GM18867 (cell line): ENCODE measurements around the gene BANK1.

Experiments used
- ATAC-seq: cut with Tn5 transposase; IDR thresholded peaks from one replicate; pipeline ENCODE4 v1.9.1; 2021; ENCODE audit warnings: mild to moderate bottlenecking, moderate library complexity; ENCODE audit not compliant: unreplicated experiment

BANK1 gene

DNA sequence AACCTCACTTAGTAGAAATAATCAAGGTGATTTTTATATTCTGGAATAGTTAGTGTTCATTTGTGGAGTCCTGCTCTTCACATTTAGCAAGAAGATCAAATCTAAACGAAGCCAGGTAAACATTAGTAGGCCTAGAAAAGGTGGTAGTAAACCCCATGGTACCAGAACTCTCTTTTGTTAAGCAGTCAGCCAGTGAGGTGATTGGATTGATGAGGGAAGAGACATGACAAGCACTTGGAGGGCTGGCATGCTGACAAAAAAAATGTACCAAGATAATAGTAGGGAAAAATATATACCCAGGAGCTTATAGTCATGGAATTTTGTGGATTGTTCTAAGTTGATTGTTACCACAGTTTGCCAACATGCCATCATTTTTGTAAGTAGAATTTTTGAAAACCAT lies 163.8 kb downstream of the BANK1 start:
- no peak for ATAC-seq

DNA sequence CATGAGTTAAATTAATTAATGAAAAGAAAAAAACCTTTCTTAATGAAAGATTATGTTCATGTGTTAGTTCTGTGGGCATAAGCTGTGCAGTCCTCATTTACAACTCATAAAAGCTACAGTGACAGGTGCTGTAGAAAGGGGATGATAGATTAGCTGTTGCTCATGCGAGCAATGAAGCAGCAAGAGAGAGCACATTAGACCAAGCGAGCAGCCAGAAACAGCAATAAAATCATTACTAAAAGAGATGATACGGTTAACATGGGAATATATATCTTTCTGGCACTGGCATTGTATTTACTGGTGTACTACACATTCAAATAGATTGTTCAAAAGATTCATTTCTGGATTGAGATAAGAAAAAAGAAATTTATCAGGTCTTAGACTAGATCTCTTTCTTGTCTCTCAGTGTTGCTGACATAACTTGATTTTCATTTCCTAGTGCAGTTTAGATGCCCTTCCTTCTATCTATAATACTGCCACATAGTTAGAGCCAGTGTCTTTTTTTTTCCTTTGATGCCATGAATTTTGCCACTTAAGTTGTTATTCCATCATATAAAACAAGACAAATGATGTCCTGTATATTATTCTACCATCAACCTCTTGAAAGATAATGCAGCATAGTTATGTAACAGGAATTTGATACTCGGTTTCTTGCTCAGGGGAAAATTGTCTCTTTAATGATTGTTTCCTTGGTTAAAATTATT lies 164.6 kb downstream of the BANK1 start:
- no peak for ATAC-seq

DNA sequence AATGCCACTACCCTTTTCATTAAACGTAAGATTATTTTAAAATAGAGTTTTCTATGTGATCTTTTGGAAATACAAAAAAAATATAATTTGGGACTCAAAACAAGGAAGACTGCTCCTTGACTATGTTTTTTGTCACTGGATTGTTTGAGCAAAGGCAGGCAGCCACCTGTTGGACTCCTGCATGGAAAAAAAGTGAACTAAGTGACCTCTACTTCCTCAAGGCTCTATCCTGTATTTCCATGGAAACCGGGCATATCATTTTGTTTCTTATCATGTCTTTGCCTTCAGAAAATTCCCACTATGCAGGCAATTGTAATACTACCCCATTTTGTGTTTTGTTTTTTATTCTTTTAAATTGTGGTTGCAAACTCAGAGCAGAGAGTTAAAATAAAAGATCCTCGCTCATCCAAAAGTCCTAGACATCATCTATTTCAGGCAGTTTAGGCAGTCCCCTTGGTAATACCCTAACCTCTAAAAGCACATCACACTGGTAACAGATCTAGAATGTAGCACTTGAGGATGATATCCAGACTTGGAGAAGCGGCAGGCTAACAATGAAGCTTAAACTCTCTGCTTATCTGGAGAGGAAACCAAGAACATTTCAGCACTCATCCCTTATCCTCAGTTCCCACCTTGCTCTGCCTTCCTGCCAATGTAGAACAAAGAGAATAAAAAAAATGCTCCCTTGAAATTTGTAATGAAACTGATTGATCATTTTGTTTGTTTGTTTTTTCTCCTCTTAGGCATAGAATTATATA lies 165.7 kb downstream of the BANK1 start:
- ATAC-seq, result no peak

DNA sequence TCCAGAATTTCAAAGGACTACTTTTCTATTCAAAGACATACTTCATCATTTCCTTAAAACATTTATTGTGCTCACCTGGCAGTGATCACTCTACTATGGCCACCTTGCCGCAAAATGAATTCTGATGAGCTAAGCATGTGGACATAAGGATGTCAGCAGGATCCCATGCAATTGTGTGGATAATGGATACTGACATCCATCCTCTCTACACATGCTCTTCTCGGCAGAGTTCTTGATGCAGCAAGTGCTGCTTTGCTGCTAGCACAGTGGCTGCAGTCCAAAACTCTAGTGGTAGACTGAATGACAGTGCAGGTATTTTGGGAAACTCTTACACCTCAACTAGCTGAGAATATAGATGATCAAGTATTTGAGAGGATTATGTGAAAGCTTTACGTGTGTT lies 168.0 kb downstream of the BANK1 start:
- ATAC-seq, result no peak

- no peak for ATAC-seq
Measured at GRCh38 chr4:101960431-101960830, 169.9 kb downstream of the BANK1 start.

GRCh38 chr4:101961144-101961543 lies 170.6 kb downstream of the BANK1 start:
- ATAC-seq, result no peak

DNA sequence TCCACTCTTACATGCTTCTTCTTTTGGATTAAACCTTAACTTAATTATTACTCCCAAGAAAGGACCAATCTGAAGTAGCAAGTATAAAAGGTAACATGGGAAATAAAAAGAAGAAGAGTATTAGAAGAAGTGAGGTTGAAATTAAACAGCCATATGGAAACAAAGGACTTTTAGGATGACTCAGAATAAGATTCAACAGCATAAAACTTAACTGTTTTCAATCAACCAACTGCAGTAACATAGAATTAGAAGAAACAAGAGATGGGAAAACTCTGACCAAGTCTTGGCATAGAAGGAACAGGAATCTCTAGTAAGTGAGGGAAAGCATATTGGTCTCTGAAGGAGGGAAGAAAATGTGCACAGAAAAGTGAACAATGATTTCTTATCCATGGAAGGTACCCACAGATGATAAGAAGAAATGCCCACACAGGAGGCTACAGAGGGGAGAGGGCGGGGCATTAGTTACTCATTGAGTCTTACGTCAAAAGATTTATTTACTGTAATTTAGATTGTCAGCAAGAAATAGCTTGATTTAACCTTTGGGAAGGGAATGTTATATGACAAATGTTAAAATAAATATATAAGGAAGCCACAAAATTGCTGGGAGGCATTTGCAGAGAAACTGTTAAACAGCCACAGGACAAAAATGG lies 177.3 kb downstream of the BANK1 start:
- no peak for ATAC-seq

DNA sequence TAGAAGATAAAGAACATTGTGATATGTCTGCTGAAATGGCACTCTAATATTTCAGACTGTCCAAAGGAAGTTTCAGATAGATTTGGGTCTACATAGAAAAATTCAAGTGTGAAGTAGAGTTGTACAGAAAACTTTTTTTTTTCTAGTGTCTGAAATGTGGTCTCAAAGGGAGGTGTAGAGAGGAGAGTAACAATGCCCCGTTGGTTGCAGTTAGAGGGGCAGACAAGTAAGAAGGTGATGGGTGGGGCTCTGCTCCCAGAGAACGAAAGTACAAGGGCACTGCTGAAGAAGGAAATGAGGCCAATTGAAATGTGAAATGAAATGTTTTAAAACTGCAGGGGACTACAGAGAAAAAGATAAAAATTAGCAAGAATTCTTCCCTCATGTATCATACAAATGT lies 177.8 kb downstream of the BANK1 start:
- no peak for ATAC-seq

DNA sequence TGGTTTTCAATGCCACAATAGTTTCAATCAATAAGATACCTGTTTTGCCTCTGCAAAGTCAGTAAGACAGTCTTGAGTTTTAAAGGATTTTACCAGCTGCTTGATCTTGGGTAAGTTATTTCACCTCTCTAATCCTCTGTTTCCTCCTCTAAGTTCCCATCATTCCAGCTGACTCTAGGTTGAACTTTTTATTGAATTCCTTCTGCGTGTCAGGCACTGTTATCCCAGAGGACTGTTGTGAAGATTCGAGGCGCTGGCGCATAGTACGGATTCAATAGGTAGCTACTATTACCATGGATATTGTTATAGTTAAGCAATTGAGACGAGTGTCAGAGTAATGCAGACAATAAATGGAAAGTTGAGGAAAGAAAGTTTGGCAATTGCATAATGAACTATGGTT lies 179.4 kb downstream of the BANK1 start:
- ATAC-seq, result no peak

- ATAC-seq, result no peak
Measured at GRCh38 chr4:101970547-101971155, 180.1 kb downstream of the BANK1 start.

DNA sequence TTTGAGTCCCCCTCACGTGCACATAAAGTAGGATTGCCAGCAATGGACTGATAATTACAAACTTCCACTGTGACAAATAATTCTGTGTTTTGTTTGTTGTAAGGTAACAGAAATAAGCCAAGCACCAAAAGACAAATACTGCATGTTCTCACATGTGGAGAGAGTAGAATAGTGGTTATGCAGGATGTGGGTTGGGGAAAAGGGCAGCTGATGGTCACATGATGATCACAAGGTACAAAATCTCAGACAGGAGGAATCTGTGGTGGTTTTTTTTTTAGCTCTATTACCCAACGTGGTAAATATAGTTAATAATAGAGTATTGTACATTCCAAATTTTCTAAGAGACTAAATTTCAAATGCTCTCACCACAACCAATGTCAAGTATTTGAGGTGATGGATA lies 182.3 kb downstream of the BANK1 start:
- no peak for ATAC-seq

DNA sequence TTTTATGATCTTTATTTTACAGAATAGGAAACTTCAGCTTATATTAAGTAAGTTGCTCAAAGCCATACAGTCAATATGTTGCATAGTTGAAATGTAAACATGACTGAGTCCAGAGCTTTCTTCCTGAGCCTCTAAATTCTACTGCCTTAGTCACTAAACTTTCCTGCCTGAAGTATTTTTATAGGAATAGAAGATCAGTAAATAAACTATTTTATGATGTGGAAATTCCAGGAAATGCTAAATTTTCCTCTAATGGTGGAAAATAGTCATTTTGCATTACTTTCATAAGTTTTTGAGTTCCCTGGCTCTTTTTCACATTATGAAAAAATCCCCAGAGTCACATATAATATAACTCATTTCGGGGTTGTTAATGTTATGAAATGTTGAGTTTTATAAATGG lies 182.8 kb downstream of the BANK1 start:
- ATAC-seq, result no peak

DNA sequence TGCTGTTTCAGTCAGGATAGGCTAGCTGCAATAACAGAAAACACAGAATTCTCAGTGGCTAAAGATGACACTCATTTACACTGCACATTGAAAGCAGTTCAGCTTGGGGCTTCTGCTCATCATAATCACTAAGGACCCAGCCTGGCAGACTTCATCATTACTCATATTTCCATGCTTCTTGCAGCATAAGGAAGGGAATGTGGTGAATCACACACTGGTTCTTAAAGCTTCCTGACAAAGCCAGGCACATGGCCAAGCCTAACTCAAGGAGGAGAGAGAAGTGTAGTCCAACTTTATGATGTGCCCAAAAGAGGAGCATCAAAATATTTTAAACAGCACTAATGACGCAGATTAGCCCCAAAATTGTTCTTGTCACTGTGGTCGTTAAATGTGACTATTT lies 186.5 kb downstream of the BANK1 start:
- ATAC-seq, result no peak

DNA sequence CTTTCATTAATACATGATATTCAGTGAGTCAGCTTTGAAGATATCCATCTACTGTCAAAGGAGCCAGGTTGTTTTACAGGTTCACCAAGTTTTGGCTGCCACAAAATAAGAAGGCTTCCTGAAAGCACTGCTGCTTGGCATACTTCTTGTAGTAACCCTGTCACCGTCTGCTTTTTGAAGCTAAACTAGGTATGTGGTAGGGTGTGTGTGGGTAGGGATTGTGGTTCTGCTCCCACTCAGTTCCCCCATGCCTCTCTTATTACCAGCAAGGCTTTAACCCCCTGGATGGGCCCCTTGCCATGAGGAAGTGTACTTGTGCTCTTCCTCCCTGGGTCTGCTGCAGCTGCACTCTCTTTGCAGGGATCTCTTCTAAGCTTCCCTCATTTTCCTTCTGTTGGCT lies 191.2 kb downstream of the BANK1 start:
- ATAC-seq, result no peak

DNA sequence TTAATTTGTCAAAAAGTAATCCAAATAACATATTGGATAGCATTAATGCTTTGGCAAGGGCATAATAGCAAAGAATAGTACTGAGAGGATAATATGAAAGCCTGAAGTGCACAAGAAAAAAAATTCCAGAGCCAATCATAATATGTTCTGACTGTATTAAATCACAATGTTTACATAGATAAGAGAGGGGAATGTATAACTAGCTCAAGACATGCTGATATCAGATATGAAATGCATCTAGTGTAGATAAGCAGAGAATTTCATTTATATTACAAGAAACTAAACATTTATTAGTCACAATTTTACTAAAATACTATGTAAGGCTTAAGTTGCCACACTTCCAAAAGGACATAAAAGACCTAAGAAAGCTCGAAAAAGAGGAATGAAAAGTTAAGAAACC lies 193.3 kb downstream of the BANK1 start:
- no peak for ATAC-seq

DNA sequence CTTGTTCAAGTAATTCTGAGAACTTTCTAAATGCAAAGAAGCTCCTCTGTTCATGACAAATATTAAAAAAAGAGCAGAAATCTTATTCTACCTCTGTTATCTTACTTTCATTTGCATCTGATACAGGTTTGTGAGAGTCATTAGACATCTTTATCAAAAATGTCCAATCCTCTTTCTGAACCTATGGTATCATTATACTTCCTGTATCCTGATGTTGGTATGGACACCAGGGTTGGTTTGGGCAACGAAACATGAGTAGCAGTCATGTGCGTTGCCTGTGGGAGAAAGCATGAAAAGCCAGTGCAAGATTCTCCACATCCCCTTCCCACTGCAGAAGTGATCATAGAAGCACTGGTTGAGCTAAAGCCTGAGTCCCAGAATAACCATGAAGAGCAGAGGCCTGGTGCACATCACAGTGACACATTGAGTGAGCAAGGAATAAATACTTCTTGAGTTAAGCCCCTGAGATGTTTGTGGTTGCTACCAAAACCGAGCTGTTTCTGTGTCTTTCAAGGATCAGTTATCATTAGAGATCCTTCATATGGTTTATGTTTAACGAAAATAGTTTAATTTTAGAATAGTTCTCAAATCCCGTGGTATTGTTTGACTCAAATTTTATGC lies 197.2 kb downstream of the BANK1 start:
- ATAC-seq, result peak; percentile 86

DNA sequence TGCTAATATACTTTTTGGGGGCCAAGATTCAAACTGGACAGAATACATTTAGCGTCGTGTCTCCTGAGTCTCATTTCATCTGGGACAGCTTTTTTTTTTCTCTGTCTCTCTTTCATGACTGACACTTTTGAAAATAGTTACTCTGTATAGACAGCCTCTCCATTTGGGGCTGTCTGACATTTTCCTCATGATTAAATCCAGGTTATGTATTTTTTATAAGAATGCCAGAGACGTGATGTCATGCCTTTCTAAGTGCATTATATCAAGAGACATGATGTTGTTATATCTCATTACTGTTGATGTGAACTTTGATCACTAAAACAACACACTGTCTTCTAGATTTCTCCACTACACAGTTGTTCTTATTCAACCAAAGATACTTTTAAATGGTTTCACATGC lies 199.0 kb downstream of the BANK1 start:
- no peak for ATAC-seq

DNA sequence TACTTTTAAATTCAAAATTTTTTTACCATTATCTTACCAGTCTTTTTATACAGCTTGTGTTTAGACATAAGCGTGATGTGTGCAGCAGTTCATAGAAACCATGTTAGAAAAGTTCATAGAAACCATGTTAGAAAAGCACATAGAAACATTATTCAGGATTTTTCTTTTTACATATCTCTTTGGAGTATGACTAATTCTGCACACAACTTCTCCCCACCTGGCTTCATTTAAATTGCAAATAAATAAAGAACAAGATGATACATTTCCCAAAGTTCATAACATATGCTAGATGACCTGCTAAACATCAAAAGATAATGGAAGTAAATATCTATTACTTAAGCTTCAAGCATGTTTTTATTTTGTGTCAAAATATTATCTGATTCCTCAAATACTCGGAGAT lies 201.9 kb downstream of the BANK1 start:
- ATAC-seq, result no peak

- no peak for ATAC-seq
Measured at GRCh38 chr4:101993002-101993841, 202.7 kb downstream of the BANK1 start.
